HEK293 (cell line): Measurements from ENCODE around the gene MAD2L1BP.
A peak's percentile ranks its signal among the peaks of the same experiment; 100 is the strongest.

Experiments used
- BCL11B ChIP-seq: fragments of 450-650 bp; formaldehyde crosslinking; IDR thresholded peaks from 2 replicates; pipeline ENCODE4 v1.5.1; 2016; ENCODE audit warnings: low read depth, missing biosample characterization, missing genetic modification characterization
- EGR2 ChIP-seq: fragments of 450-650 bp; formaldehyde crosslinking; IDR thresholded peaks from 2 replicates; pipeline ENCODE4 v1.5.1; 2016; ENCODE audit warnings: low read depth, missing biosample characterization, missing genetic modification characterization
- ELK4 ChIP-seq: IDR thresholded peaks from 2 replicates; pipeline ENCODE4 v1.6.1; 2011; ENCODE audit warnings: mild to moderate bottlenecking, low read depth, low read length, borderline replicate concordance
- GLIS1 ChIP-seq: fragments of 450-650 bp; formaldehyde crosslinking; IDR thresholded peaks from 2 replicates; pipeline ENCODE4 v1.5.1; 2016; ENCODE audit warnings: missing biosample characterization, missing genetic modification characterization
- KLF8 ChIP-seq: fragments of 450-650 bp; formaldehyde crosslinking; IDR thresholded peaks from 2 replicates; pipeline ENCODE4 v1.5.1; 2016; ENCODE audit warnings: missing biosample characterization, missing genetic modification characterization
- KLF9 ChIP-seq: fragments of 450-650 bp; formaldehyde crosslinking; IDR thresholded peaks from 2 replicates; pipeline ENCODE4 v1.5.1; 2016; ENCODE audit warnings: missing biosample characterization, missing genetic modification characterization, low read depth
- OSR2 ChIP-seq: fragments of 450-650 bp; formaldehyde crosslinking; IDR thresholded peaks from 2 replicates; pipeline ENCODE4 v1.5.1; 2016; ENCODE audit warnings: missing biosample characterization, missing genetic modification characterization
- PATZ1 ChIP-seq: fragments of 450-650 bp; formaldehyde crosslinking; IDR thresholded peaks from 2 replicates; pipeline ENCODE4 v1.5.1; 2016; ENCODE audit warnings: missing biosample characterization, missing genetic modification characterization
- SP3 ChIP-seq: fragments of 450-650 bp; formaldehyde crosslinking; IDR thresholded peaks from 2 replicates; pipeline ENCODE4 v1.5.1; 2016; ENCODE audit warnings: missing biosample characterization, missing genetic modification characterization
- SP7 ChIP-seq: fragments of 450-650 bp; formaldehyde crosslinking; IDR thresholded peaks from 2 replicates; pipeline ENCODE4 v1.5.1; 2016; ENCODE audit warnings: missing biosample characterization, missing genetic modification characterization
- YY1 ChIP-seq: fragments of 450-650 bp; formaldehyde crosslinking; IDR thresholded peaks from 2 replicates; pipeline ENCODE4 v1.5.1; 2018; ENCODE audit warnings: missing biosample characterization, missing genetic modification characterization
- ZBTB17 ChIP-seq: fragments of 450-650 bp; formaldehyde crosslinking; IDR thresholded peaks from 2 replicates; pipeline ENCODE4 v1.5.1; 2016; ENCODE audit warnings: missing biosample characterization, missing genetic modification characterization
- ZBTB44 ChIP-seq: fragments of 450-650 bp; IDR thresholded peaks from 2 replicates; pipeline ENCODE4 v1.5.1; 2018; ENCODE audit warnings: missing biosample characterization, mild to moderate bottlenecking, missing genetic modification characterization
- ZBTB8A ChIP-seq: fragments of 450-650 bp; formaldehyde crosslinking; IDR thresholded peaks from 2 replicates; pipeline ENCODE4 v1.5.1; 2016; ENCODE audit warnings: missing biosample characterization, missing genetic modification characterization
- ZNF10 ChIP-seq: fragments of 450-650 bp; formaldehyde crosslinking; IDR thresholded peaks from 2 replicates; pipeline ENCODE4 v1.5.1; 2017; ENCODE audit warnings: missing biosample characterization, missing genetic modification characterization
- ZNF114 ChIP-seq: fragments of 450-650 bp; formaldehyde crosslinking; IDR thresholded peaks from 2 replicates; pipeline ENCODE4 v1.5.0; 2017; ENCODE audit warnings: missing biosample characterization, missing genetic modification characterization
- ZNF292 ChIP-seq: fragments of 450-650 bp; formaldehyde crosslinking; IDR thresholded peaks from 2 replicates; pipeline ENCODE4 v1.5.1; 2016; ENCODE audit warnings: low read depth, missing biosample characterization, missing genetic modification characterization, borderline replicate concordance
- ZNF335 ChIP-seq: fragments of 450-650 bp; formaldehyde crosslinking; conservative IDR thresholded peaks from 2 replicates; pipeline ENCODE4 v1.5.1; 2016; ENCODE audit warnings: missing biosample characterization, missing genetic modification characterization
- ZNF433 ChIP-seq: fragments of 450-650 bp; formaldehyde crosslinking; IDR thresholded peaks from 2 replicates; pipeline ENCODE4 v1.5.1; 2016; ENCODE audit warnings: missing biosample characterization, missing genetic modification characterization, low read depth
- ZNF449 ChIP-seq: fragments of 450-650 bp; formaldehyde crosslinking; IDR thresholded peaks from 2 replicates; pipeline ENCODE4 v1.5.1; 2017; ENCODE audit warnings: missing biosample characterization, mild to moderate bottlenecking, missing genetic modification characterization, moderate library complexity
- ZNF514 ChIP-seq: fragments of 450-650 bp; formaldehyde crosslinking; IDR thresholded peaks from 2 replicates; pipeline ENCODE4 v1.5.1; 2016; ENCODE audit warnings: missing biosample characterization, missing genetic modification characterization
- ZNF518A ChIP-seq: fragments of 450-650 bp; formaldehyde crosslinking; conservative IDR thresholded peaks from 2 replicates; pipeline ENCODE4 v1.5.1; 2016; ENCODE audit warnings: low read depth, missing biosample characterization, missing genetic modification characterization
- ZNF560 ChIP-seq: fragments of 450-650 bp; formaldehyde crosslinking; IDR thresholded peaks from 2 replicates; pipeline ENCODE4 v1.5.1; 2017; ENCODE audit warnings: missing biosample characterization, missing genetic modification characterization, borderline replicate concordance
- ZNF623 ChIP-seq: fragments of 450-650 bp; formaldehyde crosslinking; IDR thresholded peaks from 2 replicates; pipeline ENCODE4 v1.5.1; 2016; ENCODE audit warnings: missing biosample characterization, missing genetic modification characterization
- ZNF629 ChIP-seq: fragments of 450-650 bp; formaldehyde crosslinking; IDR thresholded peaks from 2 replicates; pipeline ENCODE4 v1.5.1; 2017; ENCODE audit warnings: missing biosample characterization, missing genetic modification characterization
- ZNF76 ChIP-seq: fragments of 450-650 bp; formaldehyde crosslinking; IDR thresholded peaks from 2 replicates; pipeline ENCODE4; 2016; ENCODE audit warnings: low read depth, missing biosample characterization, missing genetic modification characterization, borderline replicate concordance
- ZXDB ChIP-seq: fragments of 450-650 bp; formaldehyde crosslinking; IDR thresholded peaks from 2 replicates; pipeline ENCODE4 v1.5.1; 2016; ENCODE audit warnings: missing biosample characterization, missing genetic modification characterization

Gene MAD2L1BP

GRCh38 chr6:43687437-43688347, 52.1 kb downstream of the MAD2L1BP start, which contains the start of gene MRPS18A (continued):
- TF ChIP-seq ZNF518A (tag by site-specific recombination) (peak; percentile 97), ZNF514 (tag by site-specific recombination) (no peak), SP3 (peak; percentile 62), ZNF335 (tag by site-specific recombination) (peak; percentile 71), YY1 (tag by site-specific recombination) (peak; percentile 83), ZNF292 (no peak), BCL11B (tag by site-specific recombination) (0 out of 2 replicates have a peak, but pooled peaks have one; percentile 46), ZNF623 (tag by site-specific recombination) (peak; percentile 88), KLF9 (tag by site-specific recombination) (0 out of 2 replicates have a peak, but pooled peaks have one; percentile 27), ZXDB (tag by site-specific recombination) (peak; percentile 59; the same call in 1 of the 2 replicates), KLF8 (tag by site-specific recombination) (peak; percentile 53; the same call in 1 of the 2 replicates), ZNF560 (tag by site-specific recombination) (no peak), ZBTB44 (tag by site-specific recombination) (no peak; the same call in 1 of the 2 replicates), OSR2 (no peak), GLIS1 (tag by site-specific recombination) (0 out of 2 replicates have a peak, but pooled peaks have one; percentile 24), ZNF114 (no peak), PATZ1 (tag by site-specific recombination) (peak; percentile 65; the same call in 1 of the 2 replicates), ZNF629 (tag by site-specific recombination) (0 out of 2 replicates have a peak, but pooled peaks have one; percentile 40), ZBTB17 (tag by site-specific recombination) (peak; percentile 51; the same call in 1 of the 2 replicates), ZNF449 (0 out of 2 replicates have a peak, but pooled peaks have one; percentile 32), SP7 (tag by site-specific recombination) (0 out of 2 replicates have a peak, but pooled peaks have one; percentile 26), EGR2 (tag by site-specific recombination) (peak; percentile 88), ZNF433 (tag by site-specific recombination) (no peak), ZBTB8A (tag by site-specific recombination) (peak; percentile 55; the same call in 1 of the 2 replicates), ZNF76 (tag by site-specific recombination) (peak; percentile 40; the same call in 1 of the 2 replicates), ZNF10 (tag by site-specific recombination) (0 out of 2 replicates have a peak, but pooled peaks have one; percentile 28), ELK4 (0 out of 2 replicates have a peak, but pooled peaks have one; percentile 36)
